KMS-11 (cell line): Measurements from ENCODE around the gene EXO1.
"Not testable (repeated sequence)": the region's sequence is repeated elsewhere in the genome, so short reads cannot be mapped to it uniquely, and the experiment has no call there.

ENCODE experiments used
- H2AFZ ChIP-seq: fragments of 200-600 bp; sonication (generic); 2 replicates; pipeline ENCODE4 v1.6.1; 2016; ENCODE audit warnings: antibody characterized with exemption, mixed run types, low read depth
- H3K27ac ChIP-seq: fragments of 200-600 bp; sonication (generic); 2 replicates; pipeline ENCODE4 v1.6.1; 2016; ENCODE audit warnings: mild to moderate bottlenecking, mixed run types
- H3K27me3 ChIP-seq: fragments of 200-600 bp; sonication (generic); 2 replicates; pipeline ENCODE4 v1.6.1; 2017; ENCODE audit warnings: mild to moderate bottlenecking, low read depth, mixed run types, moderate library complexity; ENCODE audit not compliant: insufficient read depth
- H3K36me3 ChIP-seq: fragments of 200-600 bp; sonication (generic); 2 replicates; pipeline ENCODE4 v1.6.1; 2017; ENCODE audit warnings: mild to moderate bottlenecking, mixed run types; ENCODE audit not compliant: insufficient read depth
- H3K4me1 ChIP-seq: fragments of 200-600 bp; sonication (generic); 2 replicates; pipeline ENCODE4 v1.6.1; 2016; ENCODE audit warnings: mild to moderate bottlenecking, low read depth, mixed run types; ENCODE audit not compliant: poor library complexity, severe bottlenecking
- H3K4me2 ChIP-seq: fragments of 200-600 bp; sonication (generic); 2 replicates; pipeline ENCODE4 v1.7.0; 2016; ENCODE audit warnings: mild to moderate bottlenecking, mixed run types
- H3K4me3 ChIP-seq: fragments of 200-600 bp; sonication (generic); IDR thresholded peaks from 2 replicates; pipeline ENCODE4 v1.6.1; 2017; ENCODE audit warnings: low read depth, low read length, mixed read lengths; ENCODE audit not compliant: insufficient read depth
- H3K79me2 ChIP-seq: fragments of 200-600 bp; sonication (generic); 2 replicates; pipeline ENCODE4 v1.6.1; 2016; ENCODE audit warnings: low read depth, mixed run types; ENCODE audit not compliant: insufficient read depth
- H3K9ac ChIP-seq: fragments of 200-600 bp; sonication (generic); 2 replicates; pipeline ENCODE4 v1.6.1; 2016; ENCODE audit warnings: mild to moderate bottlenecking, mixed run types
- H4K20me1 ChIP-seq: fragments of 200-600 bp; sonication (generic); 2 replicates; pipeline ENCODE4 v1.6.1; 2016; ENCODE audit warnings: mild to moderate bottlenecking, mixed run types; ENCODE audit not compliant: insufficient read depth
- CTCF ChIP-seq: fragments of 200-600 bp; sonication (generic); conservative IDR thresholded peaks from 2 replicates; pipeline ENCODE4 v1.6.1; 2017; ENCODE audit warnings: low read depth, mild to moderate bottlenecking, antibody characterized with exemption, low read length, moderate library complexity, mixed read lengths

Gene EXO1

GRCh38 chr1:241822846-241823245 is 25.2 kb upstream of the EXO1 start:
- Histone ChIP-seq H3K4me3 (no peak overlapping the region), H3K27ac (no peak overlapping the region), H3K4me2 (no peak overlapping the region), H3K79me2 (no peaks in the 10 kb centered on the region), H2AFZ (no peak overlapping the region), H4K20me1 (no peaks in the 10 kb centered on the region), H3K4me1 (peaks cover 9% of the 10 kb centered on the region), H3K36me3 (no peaks in the 10 kb centered on the region), H3K9ac (no peak overlapping the region), H3K27me3 (no peaks in the 10 kb centered on the region)
- TF ChIP-seq CTCF: no peak

- no peak overlapping the region for H3K4me2 ChIP-seq
- H3K36me3 ChIP-seq: no peaks in the 10 kb centered on the region
- no peak overlapping the region for H3K9ac ChIP-seq
- TF ChIP-seq CTCF: no peak
- no peak overlapping the region for H3K4me3 ChIP-seq
- H3K79me2 ChIP-seq: no peaks in the 10 kb centered on the region
- no peaks in the 10 kb centered on the region for H3K27me3 ChIP-seq
- no peak overlapping the region for H2AFZ ChIP-seq
- H3K4me1 ChIP-seq: peaks cover 9% of the 10 kb centered on the region
- no peak overlapping the region for H3K27ac ChIP-seq
- no peaks in the 10 kb centered on the region for H4K20me1 ChIP-seq
These were observed 24.1 kb upstream of the EXO1 start for GRCh38 chr1:241823925-241824324.

GRCh38 chr1:241825581-241825980 is 22.4 kb upstream of the EXO1 start:
- Histone ChIP-seq H3K4me2 (no peak overlapping the region), H4K20me1 (no peaks in the 10 kb centered on the region), H3K27ac (no peak overlapping the region), H3K4me3 (no peak overlapping the region), H3K9ac (no peak overlapping the region), H3K4me1 (peaks cover 9% of the 10 kb centered on the region), H2AFZ (no peak overlapping the region), H3K36me3 (no peaks in the 10 kb centered on the region), H3K79me2 (no peaks in the 10 kb centered on the region), H3K27me3 (no peaks in the 10 kb centered on the region)
- TF ChIP-seq CTCF: no peak

GRCh38 chr1:241826613-241827012 is 21.4 kb upstream of the EXO1 start:
- H3K27ac ChIP-seq, H3K4me2 ChIP-seq, H2AFZ ChIP-seq, H3K36me3 ChIP-seq, H3K4me3 ChIP-seq, H4K20me1 ChIP-seq, H3K4me1 ChIP-seq, H3K79me2 ChIP-seq, H3K9ac ChIP-seq, H3K27me3 ChIP-seq: not testable (repeated sequence)

- no peak for TF ChIP-seq CTCF
- Histone ChIP-seq H2AFZ (no peak overlapping the region), H3K27me3 (no peaks in the 10 kb centered on the region), H4K20me1 (no peaks in the 10 kb centered on the region), H3K4me3 (no peak overlapping the region), H3K4me1 (peaks cover 9% of the 10 kb centered on the region), H3K4me2 (no peak overlapping the region), H3K79me2 (no peaks in the 10 kb centered on the region), H3K27ac (no peak overlapping the region), H3K9ac (no peak overlapping the region), H3K36me3 (no peaks in the 10 kb centered on the region)
These were observed 20.7 kb upstream of the EXO1 start for GRCh38 chr1:241827264-241827663.
